GM12864 (cell line): Measurements from ENCODE around the gene NMNAT2.
"Not testable (repeated sequence)": the region's sequence is repeated elsewhere in the genome, so short reads cannot be mapped to it uniquely, and the experiment has no call there.

Source experiments
- DNase-seq: peaks from one replicate; pipeline ENCODE4 v3.0.0-alpha.2; 2011; ENCODE audit warnings: low read depth
- H3K4me3 ChIP-seq: 2 replicates; pipeline ENCODE4 v1.5.1; 2011; ENCODE audit warnings: mild to moderate bottlenecking, low read depth, low read length, control low read depth
- TF ChIP-seq, protein P1 (sequence below): IDR thresholded peaks from 2 replicates; pipeline ENCODE4 v1.5.1; 2011; ENCODE audit warnings: low read depth, mild to moderate bottlenecking, moderate library complexity, low read length, control low read depth, inconsistent platforms; ENCODE audit errors: missing control alignments

NMNAT2 gene

GRCh38 chr1:183407474-183407873 lies 10.7 kb downstream of the NMNAT2 start:
- DNase-seq, result no peak
- TF ChIP-seq, protein P1, sequence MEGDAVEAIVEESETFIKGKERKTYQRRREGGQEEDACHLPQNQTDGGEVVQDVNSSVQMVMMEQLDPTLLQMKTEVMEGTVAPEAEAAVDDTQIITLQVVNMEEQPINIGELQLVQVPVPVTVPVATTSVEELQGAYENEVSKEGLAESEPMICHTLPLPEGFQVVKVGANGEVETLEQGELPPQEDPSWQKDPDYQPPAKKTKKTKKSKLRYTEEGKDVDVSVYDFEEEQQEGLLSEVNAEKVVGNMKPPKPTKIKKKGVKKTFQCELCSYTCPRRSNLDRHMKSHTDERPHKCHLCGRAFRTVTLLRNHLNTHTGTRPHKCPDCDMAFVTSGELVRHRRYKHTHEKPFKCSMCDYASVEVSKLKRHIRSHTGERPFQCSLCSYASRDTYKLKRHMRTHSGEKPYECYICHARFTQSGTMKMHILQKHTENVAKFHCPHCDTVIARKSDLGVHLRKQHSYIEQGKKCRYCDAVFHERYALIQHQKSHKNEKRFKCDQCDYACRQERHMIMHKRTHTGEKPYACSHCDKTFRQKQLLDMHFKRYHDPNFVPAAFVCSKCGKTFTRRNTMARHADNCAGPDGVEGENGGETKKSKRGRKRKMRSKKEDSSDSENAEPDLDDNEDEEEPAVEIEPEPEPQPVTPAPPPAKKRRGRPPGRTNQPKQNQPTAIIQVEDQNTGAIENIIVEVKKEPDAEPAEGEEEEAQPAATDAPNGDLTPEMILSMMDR, result no peak
- no peak overlapping the region for H3K4me3 ChIP-seq

DNA sequence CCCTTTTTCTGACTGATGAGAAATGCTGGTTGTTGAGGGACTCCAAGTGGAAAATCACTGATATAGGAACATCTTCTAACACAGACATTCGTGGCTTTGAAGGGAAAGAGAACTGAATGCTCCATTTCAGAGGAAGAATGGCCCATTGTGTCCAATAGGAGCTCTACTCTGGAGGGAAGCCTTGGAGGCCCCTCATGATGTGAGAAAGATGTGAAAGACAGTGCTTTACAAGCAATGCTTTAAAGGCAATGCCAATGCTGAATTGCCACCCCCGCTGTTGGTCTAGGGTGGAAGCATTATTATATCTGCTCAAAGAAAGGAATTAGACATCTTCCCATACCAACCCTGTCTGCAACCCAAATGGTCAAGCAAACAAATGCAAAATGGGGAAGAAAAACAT lies 13.7 kb downstream of the NMNAT2 start:
- no peak for DNase-seq
- TF ChIP-seq, protein P1, result no peak
- H3K4me3 ChIP-seq, result no peak overlapping the region

DNA sequence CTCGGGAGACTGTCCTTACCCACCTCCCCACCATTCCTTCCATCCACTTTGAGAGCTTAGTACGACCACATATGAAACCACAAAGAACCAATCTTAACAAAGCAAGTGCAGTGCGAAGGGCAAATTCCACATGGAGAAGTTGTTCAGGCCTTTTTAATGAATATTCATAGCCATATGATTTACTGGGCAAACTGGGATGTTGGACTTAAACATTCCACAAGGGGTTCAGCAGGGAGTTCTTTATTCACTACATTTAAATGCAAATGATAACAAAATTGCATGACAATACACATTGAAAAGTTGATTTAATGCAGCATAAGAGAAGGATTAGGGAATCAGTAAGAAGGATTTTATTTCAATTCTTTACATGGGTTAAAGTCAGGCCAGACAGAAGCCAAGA lies 14.7 kb downstream of the NMNAT2 start:
- TF ChIP-seq, protein P1, result no peak

GRCh38 chr1:183401565-183401964 lies 16.6 kb downstream of the NMNAT2 start:
- not testable (repeated sequence) for H3K4me3 ChIP-seq, DNase-seq

More for the DNA sequence above, 14.7 kb downstream of the NMNAT2 start:
- no peak overlapping the region for H3K4me3 ChIP-seq
- DNase-seq, result no peak

DNA sequence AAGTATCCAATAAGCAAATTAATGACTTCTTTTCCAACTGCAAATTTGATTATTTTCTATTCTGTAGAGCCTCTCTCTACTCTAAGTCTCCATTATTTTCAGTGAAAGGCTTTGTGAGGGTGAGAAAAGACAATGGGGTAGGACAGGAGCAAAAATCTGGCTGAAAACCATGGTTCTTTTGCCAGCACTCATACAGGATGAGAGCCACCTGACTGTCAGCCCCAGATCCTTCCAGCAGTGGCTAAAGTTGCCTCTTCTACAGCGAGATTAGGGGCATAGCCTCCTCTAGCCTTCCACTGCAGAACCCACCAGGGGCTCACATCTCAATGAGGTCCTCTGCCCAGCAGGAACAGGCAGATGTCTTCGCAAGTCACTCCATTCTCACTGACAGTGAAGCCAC lies 23.7 kb downstream of the NMNAT2 start:
- H3K4me3 ChIP-seq, result no peak overlapping the region
- no peak for DNase-seq
- TF ChIP-seq, protein P1, result no peak

DNA sequence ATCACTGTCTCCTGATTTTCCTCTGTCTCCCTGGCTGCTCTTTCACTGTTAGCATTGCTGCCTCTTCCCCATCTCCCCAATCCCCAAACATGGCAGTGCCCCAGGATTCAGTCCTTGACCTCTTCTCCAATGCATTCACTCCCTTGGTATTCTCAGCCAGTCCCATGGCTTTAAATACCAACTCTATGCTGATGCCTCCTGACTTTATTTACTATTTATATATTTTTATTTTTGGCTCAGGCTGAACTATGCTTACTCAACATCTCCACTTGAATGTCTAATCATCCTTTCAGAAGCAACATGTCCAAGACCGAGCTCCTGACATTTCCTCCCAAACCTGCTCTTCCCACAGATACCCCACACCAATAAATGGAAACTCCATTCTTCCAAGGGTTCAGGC lies 26.3 kb downstream of the NMNAT2 start:
- TF ChIP-seq, protein P1, result no peak
- no peak overlapping the region for H3K4me3 ChIP-seq
- no peak for DNase-seq

- TF ChIP-seq, protein P1, result no peak
- no peak overlapping the region for H3K4me3 ChIP-seq
- DNase-seq, result no peak
Observed at GRCh38 chr1:183390561-183390960, 27.6 kb downstream of the NMNAT2 start.

DNA sequence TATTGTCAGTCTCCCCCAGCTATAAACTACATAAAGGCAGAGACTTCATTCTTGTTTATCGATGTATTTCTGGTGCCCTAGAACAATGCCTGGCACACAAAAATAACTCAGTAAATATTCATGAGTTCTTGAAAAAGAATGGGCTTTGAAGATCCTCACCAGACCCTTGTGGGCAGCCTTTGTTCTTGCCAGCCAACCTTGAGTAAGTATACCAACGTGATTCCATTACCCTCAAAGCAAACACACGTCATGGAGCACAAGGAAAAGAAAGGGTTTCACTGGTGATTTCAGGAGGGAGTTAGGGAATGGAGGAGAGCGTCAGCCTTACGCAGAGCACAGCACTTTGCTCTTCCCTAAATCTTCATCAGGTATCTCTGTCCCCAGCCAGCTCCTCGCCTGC lies 29.4 kb downstream of the NMNAT2 start:
- H3K4me3 ChIP-seq, result no peak overlapping the region
- TF ChIP-seq, protein P1, result no peak
- DNase-seq, result no peak
